Dermis microvascular lymphatic vessel endothelial cell (primary cell): Measurements from ENCODE around the gene PHETA1. TPM values are rescaled to one million over a fixed set of nuclear protein-coding genes. Genes with fewer than 3 reads are reported as not detected.
"Not testable (repeated sequence)": the region's sequence is repeated elsewhere in the genome, so short reads cannot be mapped to it uniquely, and the experiment has no call there.

ENCODE experiments used
- DNase-seq, 2 donors: peaks; one replicate each; pipeline versions ENCODE4 v3.0.0 to v3.0.0-alpha.2; 2010; ENCODE audit warnings: low read depth in 2 of 2
- total RNA-seq: library from RNA; depleted of rRNA; stranded (reverse); fragments of >200 nt; gene quantifications from 2 replicates; pipeline ENCODE4 v1.2.1, GENCODE V29; 2014

PHETA1 gene
- total RNA-seq, 1 donor from 2014 or later: 5.6 TPM

GRCh38 chr12:111405859-111406473 lies 37.1 kb upstream of the PHETA1 start, which contains the start of gene SH2B3:
Gene SH2B3 (plus strand): TSS chr12:111405923. CDS start chr12:111418146, 12,223 bp downstream.
- peak in 1 of 2 donors; percentile 75 for DNase-seq

- DNase-seq: peak; percentile 92 to 96
These were observed 36.4 kb upstream of the PHETA1 start for GRCh38 chr12:111405149-111405858.

- DNase-seq: peak in 1 of 2 donors; percentile 84
These were observed 35.7 kb upstream of the PHETA1 start for GRCh38 chr12:111404362-111405148.

GRCh38 chr12:111402490-111402824 lies 33.6 kb upstream of the PHETA1 start:
- not testable (repeated sequence) for DNase-seq

DNA sequence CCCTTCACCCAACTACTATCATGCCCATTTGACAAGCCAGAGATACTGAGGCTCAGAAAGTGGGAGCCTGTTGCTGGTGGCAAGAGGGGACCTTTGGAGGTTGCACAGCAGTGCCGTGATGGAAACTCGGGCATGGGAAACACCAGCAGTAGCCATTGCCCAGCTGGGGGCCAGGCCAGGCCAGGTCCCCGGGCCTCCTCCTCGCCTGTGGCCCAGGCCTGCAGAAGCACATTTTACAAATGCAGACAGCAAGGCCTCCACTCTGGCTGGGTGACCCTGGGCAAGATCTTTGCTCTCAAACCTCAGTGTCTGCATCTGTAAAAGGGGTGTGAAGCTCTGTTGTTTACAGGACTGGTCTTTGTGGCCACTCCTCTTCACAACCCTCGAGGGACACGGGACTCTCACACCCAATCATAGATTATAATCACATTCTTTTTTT lies 32.3 kb upstream of the PHETA1 start:
- no peak for DNase-seq

- DNase-seq: not testable (repeated sequence)
These were observed 31.0 kb upstream of the PHETA1 start for GRCh38 chr12:111399741-111400404.

DNA sequence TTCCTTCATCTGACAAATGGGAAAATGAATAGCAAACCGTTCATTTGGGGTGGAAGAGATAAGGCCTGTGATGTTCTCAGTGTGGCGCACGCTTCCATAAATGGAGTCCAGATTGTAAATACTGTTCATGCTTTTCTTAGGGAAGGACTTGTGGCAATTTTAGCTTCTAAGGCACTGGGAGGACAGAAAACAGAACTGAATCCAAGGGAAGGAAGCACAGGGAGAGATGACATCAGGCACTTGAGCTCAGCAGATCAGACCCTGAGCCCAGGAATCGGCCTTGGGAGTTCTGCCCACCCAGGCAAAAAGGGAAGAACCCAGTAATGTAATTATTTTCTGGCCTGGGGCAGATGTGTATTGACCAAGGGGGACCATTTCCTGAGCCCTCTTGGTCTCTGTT lies 29.6 kb upstream of the PHETA1 start:
- DNase-seq: no peak

DNA sequence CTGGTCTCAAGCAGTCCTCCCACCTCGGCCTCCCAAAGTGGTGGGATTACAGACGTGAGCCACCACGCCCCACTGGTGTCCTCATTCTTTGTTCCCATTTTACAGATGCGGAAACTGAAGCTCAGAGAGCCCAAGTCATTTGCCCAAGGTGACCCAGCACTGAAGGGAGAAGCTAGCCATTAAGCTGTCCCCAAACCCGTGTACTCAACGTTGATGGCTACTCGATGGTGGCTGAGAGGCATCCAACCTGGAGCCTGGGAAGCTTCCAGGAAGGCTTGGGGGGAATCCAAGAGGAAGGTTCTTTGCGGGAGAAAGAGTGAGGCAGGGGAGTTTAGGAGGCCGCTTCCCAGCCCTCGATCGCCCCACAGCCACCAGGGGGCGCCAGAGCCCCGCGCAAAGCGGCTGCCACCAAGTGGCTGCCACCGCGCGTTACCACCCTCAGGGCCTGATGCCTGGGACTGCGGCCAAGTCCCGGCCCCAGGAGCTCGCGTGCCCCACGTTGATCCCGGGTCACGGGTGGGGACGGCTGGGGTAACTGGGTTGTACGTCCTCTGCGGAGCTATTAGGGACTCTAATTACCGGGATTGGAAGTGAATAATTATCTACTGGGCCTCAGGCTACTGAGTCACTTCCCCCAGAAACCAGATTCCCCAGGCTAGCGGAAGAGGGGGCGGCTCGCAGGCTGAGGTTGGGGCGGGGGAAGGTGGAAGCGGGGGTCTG lies 28.0 kb upstream of the PHETA1 start:
- peak; percentile 66 to 93 for DNase-seq

DNA sequence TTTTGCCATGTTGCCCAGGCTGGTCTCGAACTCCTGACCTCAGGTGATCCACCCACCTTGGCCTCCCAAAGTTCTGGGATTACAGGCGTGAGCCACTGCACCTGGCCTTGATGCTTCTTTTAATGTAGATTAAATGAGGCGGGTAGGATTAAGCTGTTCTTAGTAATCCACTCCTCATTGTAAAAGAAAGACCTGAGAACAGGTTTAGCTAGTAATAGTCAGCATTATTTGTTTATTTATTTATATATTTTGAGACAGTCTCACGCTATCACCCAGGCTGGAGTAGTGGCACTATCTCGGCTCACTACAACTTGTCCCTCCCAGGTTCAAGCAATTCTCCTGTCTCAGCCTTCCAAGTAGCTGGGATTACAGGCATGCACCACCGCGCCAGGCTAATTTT lies 27.4 kb upstream of the PHETA1 start:
- DNase-seq: not testable (repeated sequence)

DNA sequence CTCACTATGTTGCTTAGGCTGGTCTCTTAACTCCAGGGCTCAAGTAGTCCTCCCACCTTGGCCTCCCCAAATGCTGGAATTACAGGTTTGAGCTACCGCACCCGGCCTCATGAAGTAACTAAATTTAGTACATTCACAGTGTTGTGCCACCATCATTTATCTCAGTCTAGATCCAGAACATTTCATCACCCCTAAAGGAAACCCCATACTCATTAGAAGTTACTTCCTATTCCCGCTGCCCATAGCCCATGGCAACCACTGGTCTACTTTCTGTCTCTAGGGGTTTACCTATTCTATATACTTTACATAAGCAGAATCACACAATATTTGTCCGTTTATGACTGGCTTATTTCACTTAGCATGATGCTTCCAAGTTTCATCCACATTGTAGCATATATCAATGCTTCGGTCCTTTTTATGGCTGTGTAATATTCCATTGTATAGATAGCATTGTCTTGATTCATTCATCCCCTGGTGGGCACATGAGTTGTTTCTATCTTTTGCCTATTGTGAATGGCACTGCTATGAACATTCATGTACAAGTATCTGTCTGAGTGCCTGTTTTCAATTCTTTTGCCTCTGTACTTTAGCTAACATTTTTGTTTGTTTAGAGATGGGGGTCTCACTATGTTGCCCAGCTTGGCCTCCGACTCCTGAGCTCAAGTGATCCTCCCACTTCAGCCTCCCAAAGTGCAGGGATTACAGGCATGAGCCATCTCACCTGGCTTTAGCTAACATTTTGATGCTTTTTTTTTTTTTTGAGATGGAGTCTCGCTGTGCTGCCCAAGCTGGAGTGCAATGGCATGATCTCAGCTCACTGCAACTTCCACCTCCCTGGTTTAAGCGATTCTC lies 26.7 kb upstream of the PHETA1 start:
- DNase-seq: no peak

GRCh38 chr12:111394480-111394879 lies 25.6 kb upstream of the PHETA1 start:
- DNase-seq: no peak

DNA sequence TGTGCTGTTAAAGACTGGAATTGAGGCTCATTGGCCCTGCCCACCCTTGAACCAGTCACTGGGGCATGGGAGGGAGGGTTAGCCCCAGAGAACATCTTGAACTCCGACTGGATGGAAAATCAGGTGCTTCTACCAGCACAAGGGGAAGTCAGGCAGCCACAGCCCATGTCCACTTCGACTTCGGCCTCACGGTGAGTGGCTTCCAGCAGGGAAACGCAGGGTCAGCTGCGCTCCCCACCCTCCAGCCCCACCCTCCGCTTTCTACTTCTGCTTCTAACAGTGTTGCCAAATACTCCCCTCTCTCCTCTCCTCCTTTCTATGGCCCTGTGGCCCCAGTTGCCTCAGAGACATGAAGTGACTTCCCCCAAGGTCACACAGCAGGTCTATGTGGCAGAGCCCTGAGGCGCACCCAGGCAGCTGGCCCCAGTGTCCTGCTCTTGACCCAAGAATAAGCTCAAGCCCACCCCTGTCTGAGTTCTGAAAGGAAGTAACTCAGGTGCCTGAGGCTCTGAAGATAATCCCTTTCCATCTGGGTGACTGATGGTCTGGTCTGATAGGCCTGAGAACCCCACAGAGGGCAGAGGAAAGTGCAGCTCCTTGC lies 24.9 kb upstream of the PHETA1 start:
- peak in 1 of 2 donors; percentile 55 for DNase-seq

- DNase-seq: no peak
These were observed 22.0 kb upstream of the PHETA1 start for GRCh38 chr12:111390910-111391309.

GRCh38 chr12:111389635-111390034 lies 20.7 kb upstream of the PHETA1 start:
- DNase-seq: no peak

DNA sequence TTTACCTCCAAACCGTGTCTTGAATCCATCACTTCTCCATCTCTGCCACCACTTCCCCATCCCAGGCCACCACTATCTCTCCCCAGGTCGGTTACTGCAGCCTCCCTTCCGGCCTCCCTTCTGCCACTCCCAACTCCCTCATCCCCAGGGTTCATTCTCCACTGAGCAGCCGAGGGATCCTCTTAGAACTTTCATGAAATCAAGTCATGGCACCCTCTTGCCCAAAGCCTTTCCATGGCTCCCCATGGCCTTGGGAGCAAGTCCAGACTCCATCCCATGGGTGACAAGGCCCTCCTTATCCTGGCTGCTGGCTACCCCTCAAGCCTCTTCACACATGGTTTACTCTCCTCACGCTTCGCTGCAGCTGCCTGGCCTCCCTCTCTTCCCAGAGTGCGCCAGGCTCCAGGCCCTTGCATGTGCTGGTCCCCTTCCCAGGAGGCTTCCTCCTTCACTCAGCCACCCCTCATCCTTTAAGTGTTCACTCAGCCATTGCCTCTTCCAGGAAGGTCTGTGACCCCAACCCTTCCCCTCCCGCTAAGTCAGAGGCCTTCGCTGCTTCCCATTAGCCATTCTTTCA lies 18.9 kb upstream of the PHETA1 start:
- no peak for DNase-seq

DNA sequence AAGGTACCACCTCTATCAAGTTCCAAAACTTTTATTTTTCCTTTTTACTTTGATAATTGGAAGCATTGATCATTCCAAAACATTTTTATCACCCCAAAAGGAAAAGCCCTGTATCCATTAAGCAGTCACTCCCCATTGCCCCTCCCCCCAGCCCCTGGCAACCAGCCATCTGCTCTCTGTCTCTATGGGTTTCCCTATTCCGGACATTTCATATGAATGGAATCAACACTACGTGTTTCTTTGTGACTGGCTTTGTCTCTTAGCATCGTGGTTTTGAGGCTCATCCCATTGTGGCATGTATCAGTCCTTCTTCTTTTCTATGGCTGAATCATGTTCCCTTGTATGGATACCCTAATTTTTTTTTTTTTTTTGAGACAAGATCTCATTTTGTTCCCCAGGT lies 18.0 kb upstream of the PHETA1 start:
- DNase-seq: peak; percentile 46 to 52

GRCh38 chr12:111384596-111384995 lies 15.7 kb upstream of the PHETA1 start:
- no peak for DNase-seq

- no peak for DNase-seq
These were observed 11.2 kb upstream of the PHETA1 start for GRCh38 chr12:111379942-111380554.

GRCh38 chr12:111377440-111377839 lies 8.5 kb upstream of the PHETA1 start:
- no peak for DNase-seq
